UCSD-AML1 (cell line): ENCODE results near the gene PHAX.
"Not testable (repeated sequence)": the region's sequence is repeated elsewhere in the genome, so short reads cannot be mapped to it uniquely, and the experiment has no call there.

ENCODE experiments used
- DNase-seq: peaks from one replicate; lab custom pipeline; 2025; ENCODE audit not compliant: unreplicated experiment; lab: John Stamatoyannopoulos, UW

The PHAX gene

GRCh38 chr5:126603402-126603991, 2.8 kb downstream of the PHAX start:
- no peak for DNase-seq

- no peak for DNase-seq
Measured at GRCh38 chr5:126605525-126605924, 4.8 kb downstream of the PHAX start.

GRCh38 chr5:126610160-126610559, 9.4 kb downstream of the PHAX start:
- no peak for DNase-seq

GRCh38 chr5:126610616-126611015, 9.9 kb downstream of the PHAX start:
- DNase-seq, result no peak

GRCh38 chr5:126613941-126614592, 13.3 kb downstream of the PHAX start:
- no peak for DNase-seq

- DNase-seq, result no peak
Measured at GRCh38 chr5:126615286-126615685, 14.5 kb downstream of the PHAX start.

- DNase-seq, result not testable (repeated sequence)
Measured at GRCh38 chr5:126617603-126618002, 16.9 kb downstream of the PHAX start.

GRCh38 chr5:126619781-126620180, 19.0 kb downstream of the PHAX start:
- DNase-seq, result no peak

GRCh38 chr5:126624534-126624933, 23.8 kb downstream of the PHAX start:
- no peak for DNase-seq

GRCh38 chr5:126628102-126628501, 27.4 kb downstream of the PHAX start:
- no peak for DNase-seq

- DNase-seq, result no peak
Measured at GRCh38 chr5:126631920-126632319, 31.2 kb downstream of the PHAX start.

GRCh38 chr5:126633552-126633951, 32.8 kb downstream of the PHAX start:
- no peak for DNase-seq

- no peak for DNase-seq
Measured at GRCh38 chr5:126635585-126635984, 34.8 kb downstream of the PHAX start.

GRCh38 chr5:126636956-126637355, 36.2 kb downstream of the PHAX start:
- no peak for DNase-seq

- no peak for DNase-seq
Measured at GRCh38 chr5:126640866-126641265, 40.1 kb downstream of the PHAX start.

- no peak for DNase-seq
Measured at GRCh38 chr5:126641387-126641786, 40.6 kb downstream of the PHAX start.

GRCh38 chr5:126645132-126645531, 44.4 kb downstream of the PHAX start:
- DNase-seq, result no peak

- no peak for DNase-seq
Measured at GRCh38 chr5:126647071-126647470, 46.3 kb downstream of the PHAX start.

- DNase-seq, result no peak
Measured at GRCh38 chr5:126648471-126648870, 47.7 kb downstream of the PHAX start.

- DNase-seq, result not testable (repeated sequence)
Measured at GRCh38 chr5:126649057-126649456, 48.3 kb downstream of the PHAX start.

GRCh38 chr5:126649709-126650108, 49.0 kb downstream of the PHAX start:
- not testable (repeated sequence) for DNase-seq

- DNase-seq, result no peak
Measured at GRCh38 chr5:126650463-126650862, 49.7 kb downstream of the PHAX start.

GRCh38 chr5:126651013-126651577, 50.3 kb downstream of the PHAX start:
- DNase-seq, result no peak
